H7 (cell line): ENCODE measurements around the gene PANX1. TPM values are rescaled to one million over a fixed set of nuclear protein-coding genes. Genes with fewer than 3 reads are reported as not detected.
A peak's percentile ranks its signal among the peaks of the same experiment; 100 is the strongest.
"Not testable (repeated sequence)": the region's sequence is repeated elsewhere in the genome, so short reads cannot be mapped to it uniquely, and the experiment has no call there.

Experiments used
- DNase-seq: peaks from one replicate; pipeline ENCODE4 v3.0.0; 2012
- H3K27me3 ChIP-seq: 2 replicates; pipeline ENCODE4 v1.6.0; 2011; ENCODE audit warnings: mild to moderate bottlenecking, low read length; ENCODE audit not compliant: control insufficient read depth, insufficient read depth
- H3K36me3 ChIP-seq: replicated peaks from 2 replicates; pipeline ENCODE4 v1.5.1; 2011; ENCODE audit warnings: low read length; ENCODE audit not compliant: control insufficient read depth, insufficient read depth
- H3K4me3 ChIP-seq: 2 replicates; pipeline ENCODE4 v1.5.1; 2011; ENCODE audit warnings: low read depth, mild to moderate bottlenecking, control low read depth, low read length, moderate library complexity; ENCODE audit not compliant: insufficient read depth
- total RNA-seq: library from RNA; depleted of rRNA; stranded (reverse); fragments of >200 nt; shearing (Covaris generic); gene quantifications from 2 replicates; pipeline ENCODE4 v1.2.3, GENCODE V29; 2014

PANX1 gene
- total RNA-seq, 1 experiment from 2014 or later, result 25.7 TPM

- H3K4me3 ChIP-seq, result no peak overlapping the region
- DNase-seq, result no peak
- no peaks in the 10 kb centered on the region for H3K27me3 ChIP-seq
- peaks cover 2% of the 10 kb centered on the region for H3K36me3 ChIP-seq
Observed at GRCh38 chr11:94150056-94150455, 21.4 kb downstream of the PANX1 start.

DNA sequence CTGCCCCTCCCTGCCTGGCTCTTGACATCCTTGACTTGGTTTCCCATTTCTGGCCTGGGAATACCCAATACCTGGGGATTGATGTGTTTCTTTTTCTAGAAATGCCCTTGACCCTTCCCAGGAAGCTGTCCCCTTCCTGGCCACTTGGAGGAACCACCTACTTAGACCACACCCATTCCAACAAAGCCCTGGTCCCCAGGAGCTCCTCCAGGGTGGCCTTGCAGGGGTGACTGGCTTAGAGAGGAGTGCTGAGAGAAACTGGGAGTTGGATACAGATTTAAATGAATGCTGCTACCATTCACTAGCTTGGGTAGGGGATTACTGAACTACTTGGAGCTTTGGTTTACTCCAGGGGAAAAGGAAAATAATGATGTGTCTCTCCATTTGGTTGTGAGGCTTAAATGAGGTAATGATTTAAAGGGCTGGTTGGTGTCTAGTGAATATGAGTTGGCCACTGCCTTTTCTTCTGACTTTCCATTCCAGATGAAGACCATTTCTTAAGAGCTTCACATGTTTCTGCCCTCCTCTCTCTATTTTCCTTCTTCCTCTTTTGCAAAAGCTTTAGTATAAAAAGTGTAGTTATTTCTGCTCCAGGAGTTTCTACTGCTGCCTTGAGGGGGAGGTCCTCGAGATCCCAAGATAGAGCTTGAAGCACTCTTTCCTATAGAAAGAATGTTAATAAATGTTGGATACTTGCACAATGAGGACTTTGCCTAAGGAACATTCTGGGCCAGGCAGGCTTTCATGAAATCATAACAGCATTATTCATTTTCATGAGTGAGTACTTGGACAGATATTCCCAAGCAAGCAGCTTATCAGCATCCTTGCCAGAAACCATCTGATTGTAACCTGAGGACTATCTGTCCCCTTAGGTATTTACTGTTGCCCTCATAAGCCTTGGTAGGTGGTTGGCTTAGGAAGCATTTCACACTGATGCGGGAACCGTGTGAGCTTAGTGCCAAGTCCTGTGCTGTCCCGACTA lies 22.4 kb downstream of the PANX1 start:
- peak; percentile 45 for DNase-seq
- Histone ChIP-seq H3K36me3 (peaks cover 2% of the 10 kb centered on the region), H3K4me3 (no peak overlapping the region), H3K27me3 (no peaks in the 10 kb centered on the region)

GRCh38 chr11:94151903-94152677 lies 23.4 kb downstream of the PANX1 start:
- peak; percentile 47 for DNase-seq

DNA sequence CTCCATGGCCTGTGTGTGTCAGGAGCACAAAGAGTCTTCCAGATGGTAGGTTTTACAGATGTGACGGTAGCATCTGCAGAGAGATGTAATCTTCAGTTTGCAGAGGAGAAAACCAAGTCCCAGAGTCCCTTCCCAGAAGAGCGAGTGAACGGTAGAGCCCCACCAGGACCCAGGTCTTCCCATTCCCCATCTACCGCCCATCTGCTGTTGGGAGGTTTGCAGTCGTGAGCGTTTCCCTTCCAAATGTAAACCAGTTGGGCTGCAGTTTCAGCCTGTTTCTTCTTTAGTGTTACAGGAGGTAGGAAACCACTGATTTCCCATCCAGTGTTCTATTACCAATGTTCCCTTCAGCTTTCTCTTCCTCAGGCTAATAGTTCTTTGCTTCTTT lies 24.0 kb downstream of the PANX1 start:
- no peaks in the 10 kb centered on the region for H3K27me3 ChIP-seq
- no peak for DNase-seq
- H3K36me3 ChIP-seq, result peaks cover 2% of the 10 kb centered on the region; the same call in 1 of the 2 replicates
- H3K4me3 ChIP-seq, result no peak overlapping the region

More at GRCh38 chr11:94151903-94152677, 23.4 kb downstream of the PANX1 start:
- H3K36me3 ChIP-seq, result peaks cover 2% of the 10 kb centered on the region; the same call in 1 of the 2 replicates
- no peaks in the 10 kb centered on the region for H3K27me3 ChIP-seq
- no peak overlapping the region for H3K4me3 ChIP-seq

DNA sequence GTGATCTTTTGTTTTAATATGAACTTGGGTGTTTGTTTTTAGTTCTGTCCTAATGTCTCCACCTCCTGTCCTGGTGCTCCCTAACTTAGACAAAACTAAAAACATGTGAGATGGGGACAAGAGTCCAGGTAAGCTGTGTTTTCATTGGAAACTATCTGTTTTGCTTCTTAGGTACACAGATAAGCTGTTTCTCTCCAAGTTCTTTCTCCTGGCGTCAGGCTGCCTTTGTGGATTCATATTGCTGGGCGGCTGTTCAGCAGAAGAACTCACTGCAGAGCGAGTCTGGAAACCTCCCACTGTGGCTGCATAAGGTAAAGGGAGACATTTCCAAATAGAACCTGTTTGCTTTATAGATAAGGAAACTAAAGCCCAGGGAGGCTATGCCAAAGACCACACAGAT lies 24.7 kb downstream of the PANX1 start:
- peaks cover 2% of the 10 kb centered on the region; the same call in 1 of the 2 replicates for H3K36me3 ChIP-seq
- H3K4me3 ChIP-seq, result no peak overlapping the region
- DNase-seq, result no peak
- H3K27me3 ChIP-seq, result no peaks in the 10 kb centered on the region

GRCh38 chr11:94154095-94154856 lies 25.6 kb downstream of the PANX1 start:
- H3K4me3 ChIP-seq, result no peak overlapping the region
- DNase-seq, result no peak
- no peaks in the 10 kb centered on the region for H3K27me3 ChIP-seq
- H3K36me3 ChIP-seq, result peaks cover 2% of the 10 kb centered on the region; the same call in 1 of the 2 replicates

DNA sequence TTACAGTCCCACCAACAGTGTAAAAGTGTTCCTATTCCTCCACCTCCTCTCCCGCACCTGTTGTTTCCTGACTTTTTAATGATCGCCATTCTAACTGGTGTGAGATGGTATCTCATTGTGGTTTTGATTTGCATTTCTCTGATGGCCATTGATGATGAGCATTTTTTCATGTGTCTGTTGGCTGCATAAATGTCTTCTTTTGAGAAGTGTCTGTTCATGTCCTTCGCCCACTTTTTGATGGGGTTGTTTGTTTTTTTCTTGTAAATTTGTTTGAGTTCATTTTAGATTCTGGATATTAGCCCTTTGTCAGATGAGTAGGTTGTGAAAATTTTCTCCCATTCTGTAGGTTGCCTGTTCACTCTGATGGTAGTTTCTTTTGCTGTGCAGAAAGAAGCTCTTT lies 28.7 kb downstream of the PANX1 start:
- H3K36me3 ChIP-seq, H3K27me3 ChIP-seq, DNase-seq, H3K4me3 ChIP-seq: not testable (repeated sequence)

DNA sequence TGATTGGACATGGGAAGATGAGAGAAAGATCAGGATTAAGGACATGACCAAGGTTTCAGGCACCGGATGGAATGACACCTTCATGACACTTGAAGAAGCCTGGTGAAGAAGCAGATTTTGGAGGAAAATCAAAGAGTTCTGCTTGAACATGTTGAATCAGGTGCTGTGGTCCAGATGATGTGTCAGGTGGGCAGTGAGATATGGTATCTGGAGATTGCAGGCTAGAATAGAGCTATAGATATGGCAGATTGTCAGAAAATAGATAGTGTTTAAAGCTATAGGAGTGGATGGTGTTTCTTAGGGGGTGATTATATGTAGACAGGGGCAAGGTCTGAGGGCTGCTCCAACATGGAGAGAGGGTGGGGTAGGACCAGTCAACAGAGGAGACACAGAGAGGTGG lies 40.2 kb downstream of the PANX1 start:
- Histone ChIP-seq H3K27me3 (no peaks in the 10 kb centered on the region), H3K4me3 (no peak overlapping the region), H3K36me3 (no peaks in the 10 kb centered on the region)
- DNase-seq, result no peak

- H3K36me3 ChIP-seq, result no peaks in the 10 kb centered on the region
- H3K27me3 ChIP-seq, result no peaks in the 10 kb centered on the region
- DNase-seq, result no peak
- H3K4me3 ChIP-seq, result no peak overlapping the region
Observed at GRCh38 chr11:94169516-94169915, 40.9 kb downstream of the PANX1 start.

DNA sequence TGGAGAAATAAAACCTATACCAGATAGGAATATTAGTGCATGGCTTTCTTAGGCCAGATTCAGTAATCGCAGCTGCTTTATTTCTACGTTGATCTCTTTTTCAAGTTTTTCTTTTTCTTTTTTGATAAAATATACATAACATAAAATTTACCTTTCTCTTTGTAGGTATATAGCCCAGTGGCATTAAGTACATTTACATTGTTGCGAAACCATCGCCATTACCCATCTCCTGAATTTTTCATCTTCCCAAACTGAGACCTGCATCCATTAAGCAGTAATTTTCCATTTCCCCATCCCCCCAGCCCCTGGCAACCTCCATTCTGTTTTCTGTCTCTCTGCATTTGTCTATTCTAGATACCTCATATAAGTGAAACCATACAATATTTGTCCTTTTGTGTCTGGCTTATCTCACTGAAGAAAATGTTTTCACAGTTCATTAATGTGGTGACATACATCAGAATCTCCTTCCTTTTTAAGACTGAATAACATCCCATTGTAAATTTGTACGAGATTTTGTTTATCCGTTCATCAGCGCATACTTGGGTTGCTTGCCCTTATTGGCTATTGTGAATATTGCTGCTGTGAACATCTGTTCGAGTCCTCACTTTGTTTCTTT lies 41.4 kb downstream of the PANX1 start:
- Histone ChIP-seq H3K36me3 (no peaks in the 10 kb centered on the region), H3K27me3 (no peaks in the 10 kb centered on the region), H3K4me3 (no peak overlapping the region)
- DNase-seq, result no peak

DNA sequence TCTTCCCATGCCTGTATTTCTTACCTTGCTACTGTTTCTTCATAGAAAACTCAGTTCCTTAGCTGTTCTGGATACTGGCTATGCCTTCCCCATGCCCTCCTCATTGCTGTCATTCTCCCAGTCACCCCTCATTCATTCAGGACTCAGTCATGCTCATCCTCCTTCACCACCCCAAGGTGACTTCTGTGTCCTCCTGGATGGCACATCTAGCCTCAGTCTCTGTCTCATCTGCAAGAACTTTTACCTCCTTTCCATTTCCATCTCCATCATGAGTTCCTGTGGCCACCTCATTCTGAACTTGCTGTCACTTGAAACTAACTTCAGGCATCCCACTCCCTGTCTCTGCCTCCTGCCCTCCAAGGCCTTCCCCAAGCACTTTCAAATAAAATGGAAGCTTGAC lies 42.3 kb downstream of the PANX1 start:
- Histone ChIP-seq H3K27me3 (no peaks in the 10 kb centered on the region), H3K4me3 (no peak overlapping the region), H3K36me3 (no peaks in the 10 kb centered on the region)
- no peak for DNase-seq

GRCh38 chr11:94171693-94172440 lies 43.2 kb downstream of the PANX1 start:
- peak; percentile 67 for DNase-seq
- Histone ChIP-seq H3K27me3 (no peaks in the 10 kb centered on the region), H3K36me3 (no peaks in the 10 kb centered on the region), H3K4me3 (no peak overlapping the region)

DNA sequence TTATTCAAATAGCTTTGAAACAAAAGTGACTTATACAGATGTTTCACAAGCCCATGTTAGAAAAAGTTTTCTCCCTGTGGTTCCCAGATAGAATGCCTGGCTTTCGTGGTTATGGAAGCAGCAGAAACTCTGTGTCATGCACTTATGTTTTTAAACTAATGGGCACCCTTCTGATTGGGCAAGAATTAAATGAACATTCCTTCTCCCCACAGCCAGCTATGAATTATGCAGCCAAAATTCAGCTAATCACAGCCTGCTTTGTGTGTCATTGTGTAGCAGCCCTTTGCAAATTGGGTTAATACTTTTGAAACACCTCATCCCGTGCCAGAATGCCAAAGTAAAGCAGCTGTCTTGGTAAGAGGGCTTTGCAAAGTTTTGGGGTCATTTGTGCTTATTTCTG lies 46.9 kb downstream of the PANX1 start:
- Histone ChIP-seq H3K4me3 (no peak overlapping the region), H3K36me3 (peaks cover 5% of the 10 kb centered on the region), H3K27me3 (no peaks in the 10 kb centered on the region)
- no peak for DNase-seq
